ENCODE results near the gene KRIT1.
"Not testable (repeated sequence)": the region's sequence is repeated elsewhere in the genome, so short reads cannot be mapped to it uniquely, and the experiment has no call there.

KRIT1 gene

DNA sequence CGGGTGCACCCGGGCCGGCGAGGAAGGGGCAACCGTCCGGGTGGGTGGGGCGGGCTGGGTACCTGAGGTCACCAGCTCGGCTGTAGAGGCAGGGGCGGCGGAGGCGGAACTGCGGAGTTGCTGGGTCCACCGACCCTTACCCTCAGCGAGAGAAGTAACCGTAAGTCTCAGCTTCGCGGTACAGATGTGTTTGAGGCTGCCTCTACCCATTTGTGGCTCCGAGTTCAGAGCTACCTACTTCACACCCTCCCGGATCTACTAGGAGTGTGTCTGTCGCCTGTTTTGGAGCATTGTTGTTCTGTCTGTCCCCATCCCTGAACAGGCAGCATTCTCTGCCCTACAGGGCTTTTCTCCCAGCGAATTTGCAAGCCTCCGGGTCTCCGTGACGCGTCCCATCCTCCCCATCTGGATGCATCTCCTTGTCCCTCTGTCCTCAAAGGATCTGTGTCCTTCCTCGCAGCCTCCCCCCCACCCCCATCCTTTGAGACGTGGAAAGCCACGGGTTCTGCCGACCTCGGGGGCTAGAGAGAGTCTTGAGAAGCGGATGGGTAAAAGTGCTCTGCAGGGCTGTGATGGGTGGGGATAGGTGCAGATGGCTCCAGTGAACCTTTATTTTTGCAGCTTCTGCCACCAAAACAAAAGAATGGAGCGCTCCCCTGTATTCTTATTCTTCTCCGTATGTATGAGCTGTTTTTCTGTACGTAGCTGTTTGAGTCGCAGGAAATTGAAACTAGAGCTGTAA, 817 bp upstream of the KRIT1 start:
- DNase-seq (ENCODE audit: low spot score), result peak; percentile 85

DNA sequence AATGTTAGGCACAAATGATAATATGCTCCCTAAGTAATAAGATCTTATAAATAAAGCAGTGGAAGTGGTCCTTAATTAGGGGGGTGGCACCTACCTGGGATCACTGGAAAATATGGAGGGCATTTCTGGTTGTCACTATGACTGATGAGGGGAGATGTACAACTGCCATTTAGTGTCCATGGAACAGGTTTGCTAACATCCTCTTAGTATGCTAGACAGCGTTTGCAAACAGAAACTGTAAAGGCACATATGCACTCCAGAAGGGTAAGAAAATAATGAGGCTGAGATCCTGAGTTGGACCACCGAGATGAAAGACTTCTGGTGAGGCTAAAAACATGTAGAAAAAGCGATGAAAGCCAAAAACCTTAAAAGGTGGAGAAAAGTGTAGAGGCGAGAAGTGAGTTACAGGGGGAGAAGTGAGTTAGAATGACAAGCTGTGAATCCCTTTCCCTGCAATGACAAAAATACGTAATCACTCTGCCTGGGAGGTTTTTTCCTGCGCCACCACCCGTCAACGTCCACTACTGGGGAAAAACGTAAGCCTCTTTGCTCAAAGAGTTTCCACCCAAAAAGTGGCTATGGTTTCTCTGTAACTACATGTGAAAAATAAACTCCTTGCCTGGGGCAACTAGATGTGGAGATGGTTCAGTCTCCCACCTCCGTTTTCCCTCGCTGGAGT, 767 bp downstream of the KRIT1 start:
- DNase-seq (ENCODE audit: low spot score), result peak; percentile 52

DNA sequence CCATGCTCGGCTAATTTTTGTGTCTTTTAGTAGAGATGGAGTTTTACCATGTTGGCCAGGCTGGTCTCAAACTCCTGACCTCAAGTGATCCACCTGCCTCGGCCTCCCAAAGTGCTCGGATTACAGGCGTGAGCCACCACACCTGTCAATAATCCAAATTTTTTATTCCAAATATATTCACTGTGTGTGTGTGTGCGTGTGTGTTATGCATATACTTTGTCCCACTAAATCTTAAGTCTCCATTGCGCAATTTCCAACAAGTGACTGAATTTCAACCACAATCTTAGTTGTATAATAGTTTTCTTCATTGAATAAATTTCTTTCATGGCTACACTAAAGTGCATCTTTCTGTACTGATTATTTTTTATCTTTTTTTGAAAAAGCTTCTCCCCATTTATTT, 2.7 kb downstream of the KRIT1 start:
- no peak for DNase-seq (ENCODE audit: low spot score)

DNA sequence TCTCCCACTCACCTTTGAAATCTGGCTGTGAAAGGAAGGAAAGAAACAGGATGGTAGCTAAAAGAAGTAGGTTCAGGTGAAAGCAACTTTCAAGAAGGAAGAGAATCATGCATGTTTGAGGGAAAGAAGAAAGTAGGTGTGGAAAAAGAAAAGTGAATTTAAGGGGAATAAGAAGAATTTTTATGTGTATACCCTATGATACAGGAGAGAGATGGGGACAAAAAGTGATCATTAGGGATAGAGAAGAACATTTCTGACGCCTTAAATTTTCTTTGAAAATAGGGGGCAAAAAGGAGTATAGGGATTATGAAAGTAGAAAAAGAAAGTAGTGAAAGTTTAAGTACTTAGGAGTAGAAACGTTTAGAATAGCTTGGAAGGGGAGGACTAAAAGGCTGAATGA, 15.2 kb downstream of the KRIT1 start:
- no peak for DNase-seq (ENCODE audit: low spot score)

DNA sequence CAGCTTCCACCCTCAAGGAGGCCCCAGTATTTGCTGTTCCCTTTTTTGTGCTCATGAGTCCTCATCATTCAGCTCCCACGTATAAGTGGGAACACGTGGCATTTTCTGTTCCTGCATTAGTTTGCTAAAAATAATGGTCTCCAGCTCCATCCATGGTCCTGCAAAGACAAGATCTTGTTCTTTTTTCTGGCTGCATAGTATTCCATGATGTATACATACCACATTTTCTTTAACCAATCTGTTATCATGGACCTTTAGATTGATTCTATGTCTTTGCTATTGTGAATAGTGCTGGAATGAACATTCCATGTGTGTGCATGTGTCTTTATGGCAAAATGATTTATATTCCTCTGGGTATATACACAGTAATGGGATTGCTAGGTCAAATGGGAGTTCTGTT, 17.0 kb downstream of the KRIT1 start:
- DNase-seq (ENCODE audit: low spot score), result no peak

DNA sequence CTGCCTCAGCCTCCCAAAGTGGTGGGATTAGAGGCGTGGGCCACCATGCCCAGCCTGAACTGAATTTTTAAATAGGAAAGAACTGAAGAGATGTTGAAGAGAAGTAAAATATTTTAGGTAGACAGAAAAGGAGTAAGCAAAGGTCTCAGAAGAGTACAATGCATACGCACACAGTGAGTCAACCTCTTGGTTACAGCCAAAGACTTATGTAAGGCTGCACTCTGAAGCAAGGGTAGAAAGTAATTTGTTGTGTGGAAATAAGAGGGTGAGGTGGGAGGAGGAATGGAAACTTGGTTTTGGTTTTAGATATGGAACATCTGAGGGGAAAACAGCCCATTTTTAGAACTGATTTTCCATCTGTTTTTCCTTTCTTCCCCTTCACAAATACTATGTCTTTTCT, 17.6 kb downstream of the KRIT1 start:
- no peak for DNase-seq (ENCODE audit: low spot score)

DNA sequence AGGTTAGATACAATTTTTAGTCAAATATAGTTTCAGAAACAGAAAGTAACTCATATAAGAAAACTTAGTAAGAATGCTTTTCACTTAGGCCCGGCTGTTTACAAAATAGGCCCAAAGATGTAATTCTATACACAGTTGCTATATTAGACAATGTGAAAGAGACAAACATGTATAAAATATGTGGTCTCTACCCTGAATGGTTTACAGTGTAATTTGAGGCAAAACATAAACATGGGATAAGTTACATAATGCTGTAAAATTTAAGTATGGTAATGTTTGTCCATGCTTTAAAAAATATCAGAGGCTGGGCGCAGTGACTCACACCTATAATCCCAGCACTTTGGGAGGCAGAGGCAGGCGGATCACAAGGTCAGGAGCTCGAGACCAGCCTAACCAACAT, 18.7 kb downstream of the KRIT1 start:
- DNase-seq (ENCODE audit: low spot score), result no peak

DNA sequence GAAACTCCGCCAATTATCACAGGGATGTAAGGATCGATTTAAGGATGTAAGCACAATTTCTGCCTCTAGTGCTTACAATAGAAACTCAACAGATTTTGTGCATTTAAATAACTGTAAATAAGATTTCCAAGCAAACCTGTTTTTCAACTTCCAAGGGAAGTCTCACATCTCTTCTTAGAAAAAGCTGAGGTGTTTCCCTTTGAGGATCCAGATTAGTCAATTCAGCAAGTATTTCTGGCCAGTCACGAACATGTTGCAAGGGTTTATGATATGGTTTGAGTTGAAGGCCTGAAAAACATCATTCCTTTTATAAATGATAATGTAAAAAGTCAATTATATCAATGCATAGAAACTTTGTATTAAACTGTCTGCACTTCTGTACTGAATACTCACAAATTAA, 23.9 kb downstream of the KRIT1 start:
- no peak for DNase-seq (ENCODE audit: low spot score)

DNA sequence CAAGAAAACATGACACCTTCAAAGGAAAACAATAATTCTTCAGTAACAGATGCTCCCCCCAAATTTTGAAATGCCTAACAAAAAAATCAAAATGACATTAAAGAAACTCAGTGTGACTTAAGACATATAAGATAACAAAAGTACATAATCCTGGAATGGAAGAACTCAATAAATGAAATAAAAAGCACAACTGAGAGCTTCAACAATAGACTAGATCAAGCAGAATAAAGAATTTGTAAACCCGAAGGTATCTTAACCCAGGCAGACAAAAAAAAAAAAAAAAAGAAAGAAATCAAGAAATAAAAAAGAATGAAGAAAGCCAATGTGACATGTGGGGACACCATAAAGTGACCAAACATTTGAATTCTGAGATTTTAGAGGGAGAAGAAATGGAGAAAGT, 39.0 kb downstream of the KRIT1 start:
- DNase-seq (ENCODE audit: low spot score), result no peak

DNA sequence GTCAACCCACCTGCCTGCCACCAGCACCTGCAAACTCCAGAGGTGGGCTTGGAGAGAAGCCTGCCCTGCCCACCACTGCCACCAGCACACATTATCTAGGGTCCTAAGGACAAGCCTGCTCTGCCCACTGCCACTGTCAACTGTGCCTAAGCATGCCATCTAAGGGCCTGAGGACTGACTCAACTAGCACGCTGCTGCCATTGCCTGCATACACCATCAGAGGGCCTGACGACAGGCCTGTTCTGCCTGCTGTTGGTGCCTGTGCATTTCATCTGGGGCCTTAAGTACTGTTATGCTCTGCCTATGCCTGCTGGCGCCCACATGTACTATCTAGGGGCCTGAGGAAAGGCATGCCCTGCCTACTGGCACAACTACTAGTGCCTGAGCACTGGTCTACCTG, 39.7 kb downstream of the KRIT1 start:
- DNase-seq (ENCODE audit: low spot score), result no peak

DNA sequence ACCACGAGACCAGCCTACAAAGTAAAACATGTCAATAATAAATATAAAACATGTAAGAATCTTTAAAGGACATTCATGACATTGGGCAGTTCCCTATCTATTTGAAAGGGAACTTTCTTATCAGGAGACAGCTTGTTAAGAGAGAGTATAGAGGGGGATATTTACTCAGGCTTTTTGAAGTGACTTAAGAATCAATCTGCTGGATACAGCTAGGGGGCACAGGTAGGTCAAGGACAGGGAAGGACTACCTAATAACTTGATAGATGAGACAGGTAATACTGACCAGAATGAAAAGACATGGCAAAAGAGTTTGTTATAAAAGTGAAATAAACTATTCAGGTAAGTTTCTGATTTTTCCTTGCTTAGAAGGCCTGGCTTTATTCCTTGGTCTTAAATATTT, 44.9 kb downstream of the KRIT1 start:
- DNase-seq (ENCODE audit: low spot score), result no peak

DNA sequence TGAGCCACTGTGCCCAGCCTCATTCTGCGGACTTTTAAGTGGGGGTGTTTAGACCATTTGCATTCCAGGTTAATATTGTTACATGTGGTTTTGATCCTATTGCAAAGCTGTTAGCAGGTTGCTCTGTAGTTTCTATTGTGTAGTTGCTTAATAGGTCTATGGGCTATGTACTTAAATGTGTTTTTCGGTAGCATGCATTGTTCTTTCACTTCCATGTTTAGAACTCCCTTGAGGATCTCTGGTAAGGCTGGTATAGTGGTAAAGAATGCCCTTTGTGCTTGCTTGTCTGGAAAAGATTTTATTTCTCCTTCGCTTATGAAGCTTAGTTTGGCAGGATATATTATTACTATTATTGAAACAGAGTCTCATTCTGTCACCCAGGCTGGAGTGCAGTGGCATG, 53.4 kb downstream of the KRIT1 start:
- no peak for DNase-seq (ENCODE audit: low spot score)

DNA sequence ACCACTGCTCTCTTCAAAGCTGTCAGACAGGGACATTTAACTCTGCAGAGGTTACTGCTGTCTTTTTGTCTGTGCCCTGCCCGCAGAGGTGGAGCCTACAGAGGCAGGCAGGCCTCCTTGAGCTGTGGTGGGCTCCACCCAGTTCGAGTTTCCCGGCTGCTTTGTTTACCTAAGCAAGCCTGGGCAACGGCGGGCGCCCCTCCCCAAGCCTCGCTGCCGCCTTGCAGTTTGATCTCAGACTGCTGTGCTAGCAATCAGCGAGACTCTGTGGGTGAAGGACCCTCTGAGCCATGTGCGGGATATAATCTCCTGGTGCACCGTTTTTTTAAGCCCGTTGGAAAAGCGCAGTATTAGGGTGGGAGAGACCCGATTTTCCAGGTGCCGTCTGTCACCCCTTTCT, 56.5 kb downstream of the KRIT1 start:
- DNase-seq (ENCODE audit: low spot score), result not testable (repeated sequence)

DNA sequence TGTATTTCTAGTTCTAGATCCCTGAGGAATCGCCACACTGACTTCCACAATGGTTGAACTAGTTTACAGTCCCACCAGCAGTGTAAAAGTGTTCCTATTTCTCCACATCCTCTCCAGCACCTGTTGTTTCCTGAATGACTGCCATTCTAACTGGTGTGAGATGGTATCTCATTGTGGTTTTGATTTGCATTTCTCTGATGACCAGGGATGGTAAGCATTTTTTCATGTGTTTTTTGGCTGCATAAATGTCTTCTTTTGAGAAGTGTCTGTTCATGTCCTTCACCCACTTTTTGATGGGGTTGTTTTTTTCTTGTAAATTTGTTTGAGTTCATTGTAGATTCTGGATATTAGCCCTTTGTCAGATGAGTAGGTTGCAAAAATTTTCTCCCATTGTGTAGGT, 61.4 kb downstream of the KRIT1 start:
- not testable (repeated sequence) for DNase-seq (ENCODE audit: low spot score)

DNA sequence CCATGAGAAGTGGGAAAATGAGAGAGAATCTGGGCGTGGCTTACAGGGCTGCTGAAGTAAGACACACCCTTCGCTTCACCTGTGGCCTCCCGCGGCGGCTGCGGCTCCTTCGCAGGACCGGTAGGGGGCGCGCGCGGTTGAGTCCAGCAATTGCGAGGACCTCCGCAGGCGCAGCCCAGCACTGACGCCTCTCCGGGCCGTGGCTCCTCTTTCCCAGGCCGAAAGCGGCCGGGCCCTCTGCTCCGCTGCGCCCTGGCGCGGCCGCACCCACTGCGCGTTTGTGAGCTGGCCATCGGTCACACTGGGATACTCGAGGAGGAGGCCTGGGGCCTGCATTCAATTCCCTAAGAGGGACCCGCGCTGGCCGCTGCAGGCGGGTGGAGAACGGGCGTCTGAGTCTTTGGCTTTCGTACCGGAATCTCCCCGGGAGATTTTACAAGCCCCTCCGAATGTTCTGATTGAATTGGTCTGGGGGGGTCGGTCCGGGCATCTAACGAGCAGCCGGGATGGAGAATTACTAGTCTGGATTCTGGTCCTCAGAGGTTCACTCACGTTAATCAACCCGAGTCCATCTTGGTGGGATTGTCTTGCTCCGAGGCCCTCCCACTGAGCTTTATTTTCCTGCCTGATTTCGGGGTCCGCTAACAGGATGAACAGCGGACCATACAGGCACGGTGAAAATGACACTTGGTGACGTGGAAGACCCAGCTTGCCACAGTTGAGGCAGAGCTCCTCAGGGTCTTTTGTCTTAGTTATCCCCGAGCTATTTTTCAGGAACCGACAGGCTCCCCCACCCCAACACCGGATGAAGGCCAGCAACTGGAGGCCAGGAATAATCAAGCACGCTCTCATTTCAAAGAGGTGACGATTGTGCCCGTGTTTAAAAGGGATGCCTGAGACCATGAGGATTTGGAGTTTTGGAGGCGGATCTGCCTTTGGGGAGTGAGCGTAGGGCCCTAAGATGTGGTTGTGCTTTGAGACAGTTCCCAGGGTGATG, 66.5 kb downstream of the KRIT1 start, which contains the start of gene LRRD1:
LRRD1 (minus strand) TSS at position 215 of the 997 bp plus-strand sequence. CDS start 13,940 bp downstream, outside the sequence.
- peak; percentile 74 for DNase-seq (ENCODE audit: low spot score)

DNA sequence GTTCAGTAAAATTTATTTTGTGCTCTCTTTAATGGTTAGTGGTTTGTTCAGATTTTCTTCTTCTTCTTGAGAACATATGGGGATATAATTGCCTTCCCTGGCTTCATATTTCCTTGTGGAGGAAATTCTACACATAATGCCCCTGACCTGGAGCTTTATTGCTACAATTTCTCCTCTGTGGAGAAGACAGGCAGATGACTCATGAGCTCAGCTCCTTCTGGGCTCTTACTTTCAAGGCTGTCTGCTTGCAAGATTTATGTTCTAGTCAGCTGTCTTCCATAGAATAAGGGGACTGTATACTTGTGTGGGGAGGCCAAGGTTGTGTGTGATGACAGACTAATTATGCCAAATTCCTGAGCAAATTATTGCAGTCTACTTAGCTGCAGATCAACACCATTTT, 68.4 kb downstream of the KRIT1 start:
- DNase-seq (ENCODE audit: low spot score), result no peak

DNA sequence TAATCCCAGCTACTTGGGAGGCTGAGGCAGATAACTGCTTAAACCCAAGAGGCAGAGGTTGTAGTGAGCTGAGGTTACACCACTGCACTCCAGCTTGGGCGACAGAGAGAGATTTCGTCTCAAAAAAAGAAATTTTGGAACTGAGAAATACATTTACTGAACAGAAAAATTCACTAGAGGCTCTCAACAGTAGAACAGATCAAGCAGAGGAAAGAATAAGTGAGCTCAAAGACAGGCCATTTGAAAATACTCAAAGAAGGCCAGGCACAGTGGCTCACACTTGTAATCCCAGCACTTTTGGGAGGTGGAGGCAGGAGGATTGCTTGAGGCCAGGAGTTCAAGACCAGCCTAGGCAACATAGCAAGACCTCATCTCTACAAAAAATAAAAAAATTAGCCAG, 76.2 kb downstream of the KRIT1 start:
- not testable (repeated sequence) for DNase-seq (ENCODE audit: low spot score)

DNA sequence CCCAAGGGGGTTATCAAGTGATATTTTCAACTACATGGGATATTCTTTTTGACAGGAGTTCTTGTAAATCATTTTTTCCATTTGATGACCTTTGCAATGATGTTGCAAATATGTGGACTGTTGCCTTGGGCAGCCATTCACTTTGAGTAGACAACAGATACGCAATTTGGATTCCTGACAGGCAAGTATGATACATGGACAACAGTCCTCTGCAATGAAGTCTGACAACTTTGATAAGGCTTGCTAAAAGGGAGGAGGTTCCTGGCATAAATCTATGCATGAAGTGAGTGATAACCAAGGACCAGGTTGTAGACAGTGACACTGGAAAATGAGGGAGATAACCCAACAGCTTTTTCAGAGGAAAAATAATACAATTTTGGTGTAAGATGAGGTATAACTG, 84.4 kb downstream of the KRIT1 start:
- no peak for DNase-seq (ENCODE audit: low spot score)

DNA sequence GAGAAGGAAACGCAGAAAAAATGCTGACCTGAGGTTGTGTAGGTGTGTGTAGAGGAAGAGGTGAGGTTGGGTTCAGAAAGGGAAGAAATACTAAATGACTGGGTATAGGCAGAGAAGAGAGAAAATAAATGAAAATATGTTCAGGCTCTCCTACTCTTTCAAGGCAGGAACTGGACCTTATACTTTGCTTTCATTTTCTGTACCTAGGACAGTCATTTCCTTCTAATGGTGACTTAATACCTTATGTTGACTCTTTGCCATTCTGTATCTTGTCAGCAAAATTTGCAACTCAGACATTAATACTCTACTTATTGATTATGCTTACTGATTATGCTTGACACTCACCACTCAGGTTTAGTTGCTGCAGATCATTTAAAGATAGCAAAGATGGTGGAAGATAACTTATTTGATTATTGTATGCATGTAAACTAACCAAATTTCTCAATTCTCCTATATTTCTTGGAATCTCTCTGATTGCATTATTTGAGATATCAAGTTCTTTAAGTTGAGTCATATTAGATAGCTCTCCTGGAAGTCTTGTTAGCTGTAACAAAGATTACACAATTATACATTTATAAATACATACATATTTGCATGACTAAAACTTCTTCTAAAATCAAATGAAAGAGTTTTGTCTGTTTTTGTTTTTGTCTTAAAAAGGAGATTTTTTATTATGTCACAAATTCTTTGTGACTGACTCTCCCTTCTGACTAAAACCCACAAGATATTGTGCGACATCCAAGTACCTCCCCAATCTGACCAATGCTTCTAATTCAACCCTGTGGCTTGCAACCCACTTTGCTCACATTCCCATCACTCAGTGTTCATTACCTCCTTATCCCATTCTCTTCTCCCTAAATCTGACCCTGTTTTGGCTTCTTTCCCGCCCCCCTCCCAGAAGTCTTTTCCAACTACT, 86.8 kb downstream of the KRIT1 start:
- DNase-seq (ENCODE audit: low spot score), result no peak

DNA sequence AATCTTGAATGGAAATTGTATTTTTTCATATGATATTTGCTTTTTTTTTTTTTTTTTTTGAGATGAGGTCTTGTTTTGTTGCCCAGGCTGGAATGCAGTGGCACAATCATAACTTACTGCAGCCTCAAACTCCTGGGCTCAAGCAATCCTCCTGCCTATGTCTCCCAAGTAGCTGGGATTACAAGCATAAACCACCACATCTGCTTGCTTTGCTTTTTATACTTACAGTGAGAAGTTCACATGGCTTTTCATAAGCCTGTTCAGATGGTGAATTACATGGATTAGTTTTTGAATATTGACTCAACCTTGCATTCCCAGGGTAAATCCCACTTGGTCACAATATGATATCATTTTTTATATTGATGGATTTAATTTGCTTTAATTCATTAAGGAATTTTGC, 88.7 kb downstream of the KRIT1 start:
- no peak for DNase-seq (ENCODE audit: low spot score)

DNA sequence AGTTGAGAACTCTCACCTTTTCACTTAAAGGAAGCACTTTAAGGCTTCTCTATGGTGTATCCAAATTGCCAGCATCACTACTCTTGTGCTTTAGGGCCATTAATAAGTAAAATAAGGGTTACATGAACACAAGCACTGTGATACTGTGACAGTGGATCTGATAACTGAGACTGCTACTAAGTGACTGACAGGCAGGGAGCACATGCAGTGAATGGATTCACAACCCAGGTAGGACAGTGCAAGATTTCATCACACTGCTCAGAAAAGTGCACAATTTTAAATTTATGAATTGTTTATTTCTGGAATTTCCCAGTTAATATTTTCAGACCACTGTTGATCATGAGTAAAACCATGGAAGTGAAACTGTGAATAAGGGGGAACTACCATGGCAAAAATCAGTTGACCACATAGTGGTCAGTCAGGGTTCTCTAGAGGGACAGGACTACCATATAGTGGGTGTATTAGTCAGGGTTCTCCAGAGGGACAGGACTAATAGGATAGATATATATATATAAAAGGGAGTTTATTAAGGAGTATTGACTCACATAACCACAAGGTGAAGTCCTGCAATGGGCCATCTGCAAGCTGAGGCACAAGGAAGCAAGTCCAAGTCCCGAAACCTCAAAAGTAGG, 90.5 kb downstream of the KRIT1 start:
- no peak for DNase-seq (ENCODE audit: low spot score)

All from SW480 (cell line).